Effector CD8-positive, alpha-beta T cell (primary cell): ENCODE data around the gene GPC1.

Source experiments
- DNase-seq: peaks from one replicate; lab custom pipeline; 2025; lab: John Stamatoyannopoulos, UW

The GPC1 gene

DNA sequence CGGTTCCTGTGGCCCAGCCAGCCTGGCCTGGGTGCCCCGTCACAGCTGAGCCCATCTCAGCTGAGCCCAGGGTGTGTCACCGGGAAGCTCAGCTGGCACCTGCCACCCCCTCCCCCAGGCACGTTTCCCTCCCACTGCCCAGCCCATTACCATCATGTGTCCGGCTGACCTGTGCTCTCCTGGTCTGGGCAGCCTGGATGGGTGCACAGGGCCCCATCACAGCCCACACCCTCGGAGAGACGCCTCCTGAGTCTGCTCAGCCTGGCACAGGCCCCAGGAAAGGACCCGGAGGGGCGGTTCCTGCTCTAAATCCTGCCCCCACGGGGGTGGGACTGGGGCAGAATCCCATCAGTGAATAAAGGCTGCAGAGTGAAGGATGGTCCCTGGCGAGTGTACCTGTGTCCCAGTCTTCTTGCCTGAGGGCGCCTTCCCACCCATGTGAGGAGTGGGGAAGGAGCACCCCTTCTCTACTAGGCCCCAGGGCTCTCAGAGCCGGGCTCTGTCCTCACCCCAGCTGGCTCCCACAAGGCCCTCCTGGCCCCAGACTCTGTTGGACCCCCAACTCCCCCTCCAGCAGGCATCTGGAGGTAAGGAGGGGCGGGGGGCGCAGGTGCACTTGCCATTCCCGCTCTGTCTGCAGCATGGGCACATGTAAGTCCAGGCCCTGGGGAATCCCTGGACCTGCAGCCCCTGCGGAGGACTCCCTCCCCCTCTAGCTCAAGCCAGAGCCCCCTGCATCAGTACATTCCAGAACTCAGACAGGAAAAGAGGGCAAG, 21.2 kb downstream of the GPC1 start:
- no peak for DNase-seq

- DNase-seq: no peak
Observed at GRCh38 chr2:240457223-240458043, 22.0 kb downstream of the GPC1 start.

GRCh38 chr2:240458044-240458899, 22.8 kb downstream of the GPC1 start:
- DNase-seq: no peak

DNA sequence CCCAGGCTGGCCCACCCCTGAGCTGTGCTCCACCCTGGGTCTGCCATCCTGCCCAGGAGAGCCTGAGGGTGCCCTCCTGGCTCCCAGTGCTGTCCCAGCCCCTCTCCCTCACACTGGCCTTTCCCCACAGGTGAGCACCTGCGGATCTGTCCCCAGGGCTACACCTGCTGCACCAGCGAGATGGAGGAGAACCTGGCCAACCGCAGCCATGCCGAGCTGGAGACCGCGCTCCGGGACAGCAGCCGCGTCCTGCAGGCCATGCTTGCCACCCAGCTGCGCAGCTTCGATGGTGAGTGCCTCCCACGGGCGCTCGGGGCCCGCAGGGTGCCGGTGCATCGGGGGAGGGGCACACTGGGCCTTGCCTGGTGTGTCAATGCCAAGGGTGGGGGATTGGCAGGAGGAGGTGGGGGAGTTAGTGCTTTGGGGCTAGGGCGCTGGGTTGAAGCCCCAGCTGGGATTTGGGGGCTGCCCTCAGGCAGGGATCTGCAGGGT, 23.5 kb downstream of the GPC1 start:
- DNase-seq: no peak

DNA sequence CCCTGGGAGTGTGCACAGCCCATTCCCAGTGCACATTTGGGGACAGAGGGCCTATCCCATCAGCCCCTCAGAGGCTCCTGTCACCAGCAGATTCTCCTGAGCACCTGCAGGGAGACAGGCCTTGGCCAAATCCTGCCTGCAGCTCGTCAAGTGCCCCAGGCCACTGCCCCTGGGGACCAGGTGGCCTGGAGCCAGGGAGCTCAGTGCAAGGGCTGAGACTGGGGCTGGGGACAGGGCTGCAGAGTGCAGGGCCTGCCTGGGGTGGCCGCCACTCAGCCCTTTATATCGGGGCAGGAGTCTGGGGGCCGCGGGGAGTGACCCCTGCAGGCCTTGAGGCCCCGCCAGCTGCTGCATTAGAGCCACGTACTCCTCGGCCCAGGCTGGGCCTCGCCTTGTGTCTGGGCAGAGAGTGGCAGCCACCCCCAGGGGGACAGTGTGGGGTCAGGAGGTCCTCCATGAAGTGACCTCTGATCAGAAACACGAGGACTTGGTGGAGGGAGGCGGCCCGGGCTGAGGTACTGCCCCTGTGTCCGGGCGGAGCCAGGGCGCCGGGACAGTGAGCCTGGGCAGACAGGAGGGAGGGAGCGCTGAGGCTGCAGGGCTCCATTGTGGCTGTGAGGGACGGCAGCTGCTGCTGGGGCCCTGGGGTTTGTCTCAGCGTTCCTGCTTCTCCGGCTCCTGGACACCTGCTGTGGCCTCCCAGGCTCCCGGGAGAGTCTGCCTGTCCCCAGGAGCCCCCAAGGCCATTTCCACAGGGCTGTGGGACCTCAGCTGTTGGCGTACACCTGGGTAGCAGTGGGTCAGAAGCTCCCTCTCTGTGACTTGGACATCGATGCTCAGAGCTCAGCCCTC, 24.2 kb downstream of the GPC1 start:
- DNase-seq: no peak

- no peak for DNase-seq
Observed at GRCh38 chr2:240460253-240460711, 24.8 kb downstream of the GPC1 start.

- DNase-seq: no peak
Observed at GRCh38 chr2:240460781-240461431, 25.4 kb downstream of the GPC1 start.

- DNase-seq: no peak
Observed at GRCh38 chr2:240461471-240462072, 26.1 kb downstream of the GPC1 start.

GRCh38 chr2:240462073-240462706, 26.7 kb downstream of the GPC1 start:
- no peak for DNase-seq

GRCh38 chr2:240462707-240463273, 27.3 kb downstream of the GPC1 start:
- no peak for DNase-seq

GRCh38 chr2:240463274-240463865, 27.9 kb downstream of the GPC1 start:
- no peak for DNase-seq

DNA sequence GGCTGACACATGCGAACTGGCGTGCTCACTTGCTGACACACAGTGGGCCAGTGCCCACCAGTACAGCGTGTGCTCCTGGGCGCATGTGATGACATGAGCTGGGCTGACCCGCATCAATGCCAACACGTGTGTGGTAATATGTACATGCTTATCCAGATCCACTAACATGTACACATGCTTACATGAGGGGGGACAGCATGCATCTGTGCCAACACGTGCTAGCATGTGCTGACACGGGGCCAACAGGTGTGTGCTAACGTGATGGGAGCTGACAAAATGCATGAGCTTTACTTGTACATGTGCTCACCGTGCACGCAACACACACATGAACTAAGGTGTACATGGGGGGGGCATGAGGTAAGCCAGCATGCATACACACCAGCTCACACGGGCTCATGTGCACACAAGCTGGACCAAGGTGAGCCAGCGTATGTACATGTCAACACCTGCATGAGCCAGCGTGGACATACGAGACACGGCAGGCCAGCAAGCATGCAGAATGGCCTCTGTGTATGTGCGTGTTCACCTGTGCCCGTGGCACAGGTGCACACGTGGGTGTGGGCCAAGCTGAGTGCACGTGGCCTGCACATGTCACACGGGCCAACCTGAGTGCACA, 28.5 kb downstream of the GPC1 start:
- DNase-seq: no peak

GRCh38 chr2:240464514-240465241, 29.2 kb downstream of the GPC1 start:
- DNase-seq: no peak

GRCh38 chr2:240465268-240465764, 29.9 kb downstream of the GPC1 start:
- DNase-seq: no peak

GRCh38 chr2:240465765-240466578, 30.5 kb downstream of the GPC1 start:
- no peak for DNase-seq

DNA sequence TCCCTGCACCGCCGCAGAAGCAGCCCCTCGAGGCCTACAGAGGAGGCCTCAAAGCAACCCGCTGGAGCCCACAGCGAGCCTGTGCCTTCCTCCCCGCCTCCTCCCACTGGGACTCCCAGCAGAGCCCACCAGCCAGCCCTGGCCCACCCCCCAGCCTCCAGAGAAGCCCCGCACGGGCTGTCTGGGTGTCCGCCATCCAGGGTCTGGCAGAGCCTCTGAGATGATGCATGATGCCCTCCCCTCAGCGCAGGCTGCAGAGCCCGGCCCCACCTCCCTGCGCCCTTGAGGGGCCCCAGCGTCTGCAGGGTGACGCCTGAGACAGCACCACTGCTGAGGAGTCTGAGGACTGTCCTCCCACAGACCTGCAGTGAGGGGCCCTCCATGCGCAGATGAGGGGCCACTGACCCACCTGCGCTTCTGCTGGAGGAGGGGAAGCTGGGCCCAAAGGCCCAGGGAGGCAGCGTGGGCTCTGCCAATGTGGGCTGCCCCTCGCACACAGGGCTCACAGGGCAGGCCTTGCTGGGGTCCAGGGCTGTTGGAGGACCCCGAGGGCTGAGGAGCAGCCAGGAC, 31.2 kb downstream of the GPC1 start:
- no peak for DNase-seq
